Measurements from ENCODE around the gene PTX4.
"Not testable (repeated sequence)": the region's sequence is repeated elsewhere in the genome, so short reads cannot be mapped to it uniquely, and the experiment has no call there.

The PTX4 gene

GRCh38 chr16:1478937-1479336 is 9.8 kb downstream of the PTX4 start:
- not testable (repeated sequence) for ATAC-seq

GRCh38 chr16:1477033-1477432 is 11.7 kb downstream of the PTX4 start:
- ATAC-seq, result no peak

GRCh38 chr16:1475552-1476114 is 13.1 kb downstream of the PTX4 start:
- no peak for ATAC-seq

- peak; percentile 94 for ATAC-seq
Measured at GRCh38 chr16:1474796-1475551, 13.8 kb downstream of the PTX4 start, which contains the start of gene CLCN7. Gene CLCN7, minus strand, starts transcription at chr16:1475028. Its CDS starts 54 bp downstream, at chr16:1474974.

- ATAC-seq, result peak in 1 of 2 donors; percentile 8
Measured at GRCh38 chr16:1474082-1474795, 14.5 kb downstream of the PTX4 start.

GRCh38 chr16:1472974-1473373 is 15.8 kb downstream of the PTX4 start:
- no peak for ATAC-seq

- no peak for ATAC-seq
Measured at GRCh38 chr16:1471569-1472194, 17.1 kb downstream of the PTX4 start.

GRCh38 chr16:1470481-1471251 is 18.1 kb downstream of the PTX4 start:
- no peak for ATAC-seq

GRCh38 chr16:1469693-1470201 is 19.0 kb downstream of the PTX4 start:
- no peak for ATAC-seq

- not testable (repeated sequence) for ATAC-seq
Measured at GRCh38 chr16:1469141-1469540, 19.6 kb downstream of the PTX4 start.

GRCh38 chr16:1468426-1468810 is 20.3 kb downstream of the PTX4 start:
- ATAC-seq, result no peak

GRCh38 chr16:1466968-1467521 is 21.7 kb downstream of the PTX4 start:
- ATAC-seq, result no peak

- no peak for ATAC-seq
Measured at GRCh38 chr16:1466054-1466453, 22.7 kb downstream of the PTX4 start.

- no peak for ATAC-seq
Measured at GRCh38 chr16:1465567-1465915, 23.2 kb downstream of the PTX4 start.

GRCh38 chr16:1464894-1465566 is 23.7 kb downstream of the PTX4 start:
- ATAC-seq, result no peak

GRCh38 chr16:1464196-1464893 is 24.4 kb downstream of the PTX4 start:
- ATAC-seq, result no peak

- ATAC-seq, result no peak
Measured at GRCh38 chr16:1461146-1461545, 27.6 kb downstream of the PTX4 start.

- ATAC-seq, result no peak
Measured at GRCh38 chr16:1460602-1461138, 28.1 kb downstream of the PTX4 start.

GRCh38 chr16:1459967-1460366 is 28.8 kb downstream of the PTX4 start:
- ATAC-seq, result no peak

GRCh38 chr16:1458977-1459341 is 29.8 kb downstream of the PTX4 start:
- peak; percentile 28 to 52 for ATAC-seq

Data from activated CD4-positive, CD25-positive, alpha-beta regulatory T cell treated with anti-CD3 and anti-CD28 coated beads, Interleukin-2, amount 50 U/mL, for 24 hours (primary cell).